HUDEP-2 (cell line): ENCODE measurements around the gene PTPRN2.
"Not testable (repeated sequence)": the region's sequence is repeated elsewhere in the genome, so short reads cannot be mapped to it uniquely, and the experiment has no call there.

Experiments
- DNase-seq, 76 experiments: peaks; one replicate each; lab custom pipeline; 2025; ENCODE audit not compliant: unreplicated experiment in 76 of 76; lab: John Stamatoyannopoulos, UW

PTPRN2 gene

DNA sequence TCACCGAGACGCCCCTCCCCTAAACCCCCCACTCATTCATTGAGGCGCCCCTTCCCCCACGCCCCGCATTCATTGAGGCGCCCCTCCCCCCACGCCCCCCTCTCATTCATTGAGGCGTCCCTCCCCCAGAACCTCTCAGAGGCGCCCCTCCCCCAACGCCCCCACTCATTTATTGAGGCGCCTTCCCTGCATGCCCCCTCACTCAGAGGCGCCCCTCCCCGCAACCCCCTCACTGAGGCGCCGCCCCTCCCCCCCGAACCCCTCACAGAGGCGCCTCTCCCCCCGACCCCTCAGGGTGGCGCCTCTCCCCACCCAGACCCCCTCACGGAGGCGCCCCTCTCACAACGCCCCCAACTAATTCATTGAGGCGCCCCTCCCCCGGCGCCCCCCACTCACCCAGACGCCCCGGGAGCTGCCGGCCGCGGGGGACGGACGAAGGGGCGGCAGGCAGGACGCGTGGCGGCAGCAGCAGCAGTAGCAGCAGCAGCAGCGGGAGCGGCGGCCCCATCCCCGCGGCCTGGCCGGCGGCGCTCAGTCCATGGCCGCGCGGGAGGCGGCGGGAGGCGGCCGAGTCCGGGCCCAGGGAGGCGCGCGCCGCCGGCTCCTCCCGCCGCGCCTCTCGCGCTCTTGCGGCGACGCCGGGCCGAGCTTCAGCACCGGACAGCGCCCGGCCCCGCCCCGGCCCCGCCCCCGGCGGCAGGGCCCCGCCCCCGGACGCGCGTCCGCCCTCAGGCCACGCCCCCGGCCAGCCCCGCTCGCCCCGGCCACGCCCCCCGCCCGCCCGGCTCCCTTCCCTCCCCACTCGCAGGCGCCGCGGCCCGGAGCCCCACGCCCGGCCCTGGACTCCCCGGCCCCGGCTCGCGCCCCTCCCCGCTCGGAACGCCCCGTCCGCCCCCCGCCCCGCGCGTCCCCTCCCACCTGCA lies at the start of gene PTPRN2:
Gene PTPRN2 (minus strand): TSS at position 662 of the 923 bp plus-strand sequence.
- DNase-seq = peak in 55 of 76 experiments; percentile 4 to 74 (median 49)

GRCh38 chr7:158633055-158633956 lies 45.7 kb upstream of the PTPRN2 start:
- no peak for DNase-seq

DNA sequence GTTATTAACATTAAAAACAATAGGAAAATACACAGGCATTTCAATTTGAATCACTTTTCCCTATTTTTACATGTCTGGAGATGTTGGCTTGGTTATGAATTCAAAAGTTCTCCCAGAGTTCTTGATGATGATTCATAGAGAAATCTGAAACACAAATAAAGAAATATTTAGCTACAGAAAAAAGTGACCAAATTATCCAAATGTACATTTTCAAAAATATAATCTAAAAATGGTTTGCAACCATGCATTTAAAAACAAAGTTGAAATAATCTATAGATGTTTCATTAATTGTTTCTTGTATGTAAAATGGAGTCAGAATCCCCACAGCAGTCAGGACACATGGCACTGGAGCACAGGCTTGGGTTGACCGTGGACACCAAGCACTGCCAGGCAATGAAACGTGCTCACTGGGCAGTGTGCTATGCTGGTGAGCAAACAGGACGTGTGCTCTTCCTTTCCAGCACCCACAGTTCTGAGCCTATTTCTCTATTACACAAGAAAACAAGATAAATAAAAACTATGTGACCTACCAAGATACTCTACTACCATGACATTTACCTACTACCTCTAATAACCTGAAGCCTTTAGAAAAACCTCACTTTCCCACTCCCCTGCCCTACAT lies 44.1 kb upstream of the PTPRN2 start:
- no peak for DNase-seq

- DNase-seq = not testable (repeated sequence)
Measured at GRCh38 chr7:158626289-158626688, 38.7 kb upstream of the PTPRN2 start.

- DNase-seq = no peak
Measured at GRCh38 chr7:158623241-158623640, 35.6 kb upstream of the PTPRN2 start.

GRCh38 chr7:158620839-158621441 lies 33.3 kb upstream of the PTPRN2 start:
- no peak for DNase-seq

DNA sequence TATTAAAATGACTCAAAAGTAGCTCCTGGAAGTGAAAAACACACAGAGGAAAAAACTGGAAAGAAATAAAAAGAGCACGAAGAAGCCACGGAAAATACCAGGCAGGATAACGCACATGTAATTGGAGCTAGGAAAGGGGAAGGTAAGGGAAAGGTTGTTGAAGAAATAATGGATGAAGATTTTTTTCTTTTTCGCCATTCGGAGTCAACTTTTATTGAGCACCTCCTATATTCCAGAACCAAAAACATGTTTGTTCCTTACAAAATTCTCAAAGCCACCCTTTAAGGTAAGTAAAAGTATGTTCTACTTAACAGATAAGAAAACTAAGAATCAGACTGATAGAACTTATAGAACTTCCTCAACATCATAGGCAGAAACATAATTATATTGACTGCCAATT lies 32.8 kb upstream of the PTPRN2 start:
- no peak for DNase-seq

DNA sequence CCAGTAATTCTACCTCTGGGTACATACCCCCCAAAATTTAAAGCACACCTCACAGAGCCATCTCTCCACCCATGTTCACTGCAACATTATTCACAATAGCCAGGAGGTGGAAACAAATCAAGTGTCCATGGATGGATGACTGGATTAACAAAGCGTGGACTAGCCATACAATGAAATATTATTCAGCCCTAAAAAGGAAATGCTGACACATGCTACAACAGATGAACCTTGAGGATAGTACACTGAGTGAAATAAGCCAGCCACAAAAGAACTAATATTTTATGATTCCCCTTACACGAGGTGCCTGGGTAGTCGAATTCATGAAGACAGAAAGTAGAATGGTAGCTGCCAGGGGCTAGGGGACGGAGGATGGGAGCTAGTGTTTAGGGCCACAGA lies 31.1 kb upstream of the PTPRN2 start:
- no peak for DNase-seq

DNA sequence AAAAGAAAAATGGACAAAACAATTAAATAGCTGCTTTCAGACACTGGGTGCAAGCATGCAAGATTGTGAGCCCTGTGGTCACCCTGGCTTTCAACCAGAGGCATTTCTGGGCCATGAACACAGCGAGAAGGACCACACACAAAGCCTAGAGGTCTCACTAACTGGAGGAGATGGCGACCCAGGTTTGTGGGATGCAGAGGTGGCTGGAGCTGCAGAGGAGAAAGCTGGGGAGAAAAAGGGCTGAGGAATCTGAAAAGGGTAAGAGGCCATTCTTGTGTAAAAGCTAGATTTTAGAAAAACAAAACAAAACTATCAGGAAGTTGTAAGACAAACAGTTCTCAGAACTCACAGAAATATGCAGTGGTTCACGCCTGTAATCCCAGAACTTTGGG lies 30.1 kb upstream of the PTPRN2 start:
- DNase-seq = no peak

DNA sequence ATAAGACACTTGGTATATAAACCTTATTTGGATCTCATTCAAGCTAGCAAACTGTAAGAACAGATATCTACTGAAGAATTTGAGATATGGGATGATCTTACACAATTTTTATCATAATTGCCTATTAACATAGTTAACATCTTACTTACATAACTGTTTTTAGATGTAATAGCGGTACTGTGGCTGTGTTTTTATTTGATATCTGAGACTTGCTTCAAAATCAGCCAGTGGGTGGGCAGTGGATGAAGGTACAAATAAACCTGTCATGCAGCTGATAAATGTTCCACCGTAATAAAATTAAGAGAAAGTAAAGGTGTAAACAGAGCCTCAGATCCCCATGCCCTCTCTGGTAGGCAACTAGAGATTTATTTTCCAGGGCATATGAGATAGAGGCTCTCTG lies 28.4 kb upstream of the PTPRN2 start:
- no peak for DNase-seq

GRCh38 chr7:158614700-158615099 lies 27.1 kb upstream of the PTPRN2 start:
- DNase-seq = no peak

DNA sequence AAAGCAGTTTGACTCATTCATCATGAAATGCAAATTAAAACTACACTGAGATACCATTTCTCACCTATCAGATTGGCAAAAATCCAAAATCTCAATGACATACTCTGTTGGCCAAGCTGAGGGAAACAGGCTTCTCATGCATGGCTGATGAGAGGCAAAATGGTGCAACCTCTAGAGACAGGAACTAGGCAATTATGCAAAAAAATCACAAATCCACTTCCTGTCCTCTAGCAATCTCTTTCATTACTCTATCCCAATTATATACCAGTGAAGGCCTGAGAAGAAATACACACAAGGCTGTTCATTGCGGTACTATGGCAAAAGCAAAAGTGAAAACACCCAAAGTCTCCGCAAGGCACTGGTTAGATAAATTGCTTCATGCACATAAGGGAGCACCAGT lies 25.9 kb upstream of the PTPRN2 start:
- DNase-seq = peak in 1 of 76 experiments; percentile 2

DNA sequence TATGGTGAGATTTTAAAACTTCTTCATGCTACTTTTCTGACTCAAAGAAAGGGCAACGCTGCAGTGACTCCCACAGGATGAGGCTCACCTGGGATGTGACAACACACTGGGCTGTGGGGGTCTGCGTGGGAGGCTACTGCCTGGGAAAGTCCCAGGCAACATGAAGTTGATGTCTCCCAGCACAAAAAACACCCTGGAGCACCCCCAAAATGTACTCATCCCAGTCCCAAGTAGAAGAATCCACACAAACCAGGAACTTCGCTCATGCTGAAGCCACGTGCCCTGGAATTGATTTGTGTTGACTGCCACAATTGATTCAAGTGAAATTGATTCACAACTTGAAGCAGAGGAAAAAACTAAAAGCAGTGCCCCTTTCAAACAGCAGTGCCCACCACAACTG lies 24.9 kb upstream of the PTPRN2 start:
- no peak for DNase-seq

- no peak for DNase-seq
Measured at GRCh38 chr7:158611541-158611940, 23.9 kb upstream of the PTPRN2 start.

- no peak for DNase-seq
Measured at GRCh38 chr7:158609313-158609974, 21.8 kb upstream of the PTPRN2 start.

GRCh38 chr7:158607563-158607962 lies 19.9 kb upstream of the PTPRN2 start:
- DNase-seq = no peak

DNA sequence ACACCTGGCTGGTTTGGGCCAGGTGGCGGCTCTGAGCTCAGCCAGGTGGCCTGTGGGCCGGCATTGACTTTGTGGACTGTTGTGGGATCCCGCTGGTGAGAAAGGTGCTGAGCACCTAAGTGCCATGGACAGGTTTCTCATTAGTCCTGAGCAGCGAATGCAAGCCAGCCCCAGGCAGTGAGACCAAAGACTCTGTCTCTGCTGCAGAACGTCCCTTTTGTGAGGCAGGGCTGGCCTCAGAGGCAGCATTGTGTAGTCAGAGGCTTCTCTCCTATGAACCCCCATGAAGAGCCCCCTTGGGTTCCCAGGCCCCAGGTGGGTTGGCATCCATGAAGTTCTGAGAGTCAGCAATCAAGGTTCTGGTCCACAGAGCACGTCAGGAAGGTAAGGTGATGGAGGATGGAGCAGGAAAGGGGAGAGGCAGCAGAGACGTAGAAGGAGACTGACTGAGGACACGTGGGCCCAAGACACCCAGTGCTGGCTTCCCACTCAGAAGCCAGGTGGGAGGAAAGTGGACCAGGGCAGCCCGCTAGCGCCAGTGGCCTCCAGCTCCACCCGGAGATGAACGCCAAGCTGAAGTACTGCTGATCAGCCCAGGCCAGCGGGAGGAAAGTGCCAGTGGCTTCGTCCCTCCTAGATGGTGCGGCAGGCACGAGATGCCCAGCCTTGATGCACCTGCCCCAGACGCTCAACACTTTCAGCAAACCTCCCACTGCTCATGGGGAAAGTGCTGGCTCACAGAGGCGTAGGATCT lies 19.2 kb upstream of the PTPRN2 start:
- no peak for DNase-seq

- DNase-seq = no peak
Measured at GRCh38 chr7:158606129-158606528, 18.5 kb upstream of the PTPRN2 start.
